Activated T-cell treated with anti-CD3 and anti-CD28 coated beads, Interleukin-2, amount 50 U/mL, for 72 hours (primary cell): Measurements from ENCODE around the gene NSMCE4A. TPM values are rescaled to one million over a fixed set of nuclear protein-coding genes. Genes with fewer than 3 reads are reported as not detected.
"Not testable (repeated sequence)": the region's sequence is repeated elsewhere in the genome, so short reads cannot be mapped to it uniquely, and the experiment has no call there.

Experiments
- ATAC-seq, 2 donors: fragments of 150-1000 bp; cut with Tn5 transposase; replicated peaks in 1 of 2; 2 replicates each; pipeline ENCODE4 v1.10.0; 2021; ENCODE audit warnings: moderate library complexity in 2 of 2, mild to moderate bottlenecking in 1 of 2
- DNase-seq, 2 donors: peaks; one replicate each; pipeline ENCODE4 v3.0.0; 2021 to 2022; ENCODE audit warnings: mixed read lengths in 1 of 2
- H3K27ac Mint-ChIP-seq: one replicate; pipeline ENCODE4 v1.8.0; 2022; ENCODE audit warnings: mild to moderate bottlenecking, moderate library complexity, mixed read lengths
- H3K27me3 Mint-ChIP-seq: one replicate; pipeline ENCODE4 v1.8.0; 2022; ENCODE audit warnings: low read depth, mixed read lengths
- H3K36me3 Mint-ChIP-seq, 2 donors: one replicate each; pipeline ENCODE4 v1.8.0; 2022; ENCODE audit warnings: mixed read lengths in 2 of 2, mild to moderate bottlenecking in 1 of 2; ENCODE audit not compliant: insufficient read depth in 2 of 2
- H3K4me1 Mint-ChIP-seq: one replicate; pipeline ENCODE4 v1.8.0; 2022; ENCODE audit warnings: low read depth, mixed read lengths
- H3K4me3 Mint-ChIP-seq, 2 donors: one replicate each; pipeline ENCODE4 v1.8.0; 2022; ENCODE audit warnings: mild to moderate bottlenecking in 2 of 2, mixed read lengths in 2 of 2, moderate library complexity in 2 of 2
- H3K9me3 Mint-ChIP-seq, 2 donors: one replicate each; pipeline ENCODE4 v1.8.0; 2022; ENCODE audit warnings: mixed read lengths in 2 of 2
- total RNA-seq, 2 donors: library from RNA; stranded (reverse); gene quantifications; one replicate each; pipeline ENCODE4 v1.2.3, GENCODE V29; 2022

The NSMCE4A gene, protein sequence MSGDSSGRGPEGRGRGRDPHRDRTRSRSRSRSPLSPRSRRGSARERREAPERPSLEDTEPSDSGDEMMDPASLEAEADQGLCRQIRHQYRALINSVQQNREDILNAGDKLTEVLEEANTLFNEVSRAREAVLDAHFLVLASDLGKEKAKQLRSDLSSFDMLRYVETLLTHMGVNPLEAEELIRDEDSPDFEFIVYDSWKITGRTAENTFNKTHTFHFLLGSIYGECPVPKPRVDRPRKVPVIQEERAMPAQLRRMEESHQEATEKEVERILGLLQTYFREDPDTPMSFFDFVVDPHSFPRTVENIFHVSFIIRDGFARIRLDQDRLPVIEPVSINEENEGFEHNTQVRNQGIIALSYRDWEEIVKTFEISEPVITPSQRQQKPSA
- 10 to 100 TPM; 49.0 to 65.2 TPM for total RNA-seq

DNA sequence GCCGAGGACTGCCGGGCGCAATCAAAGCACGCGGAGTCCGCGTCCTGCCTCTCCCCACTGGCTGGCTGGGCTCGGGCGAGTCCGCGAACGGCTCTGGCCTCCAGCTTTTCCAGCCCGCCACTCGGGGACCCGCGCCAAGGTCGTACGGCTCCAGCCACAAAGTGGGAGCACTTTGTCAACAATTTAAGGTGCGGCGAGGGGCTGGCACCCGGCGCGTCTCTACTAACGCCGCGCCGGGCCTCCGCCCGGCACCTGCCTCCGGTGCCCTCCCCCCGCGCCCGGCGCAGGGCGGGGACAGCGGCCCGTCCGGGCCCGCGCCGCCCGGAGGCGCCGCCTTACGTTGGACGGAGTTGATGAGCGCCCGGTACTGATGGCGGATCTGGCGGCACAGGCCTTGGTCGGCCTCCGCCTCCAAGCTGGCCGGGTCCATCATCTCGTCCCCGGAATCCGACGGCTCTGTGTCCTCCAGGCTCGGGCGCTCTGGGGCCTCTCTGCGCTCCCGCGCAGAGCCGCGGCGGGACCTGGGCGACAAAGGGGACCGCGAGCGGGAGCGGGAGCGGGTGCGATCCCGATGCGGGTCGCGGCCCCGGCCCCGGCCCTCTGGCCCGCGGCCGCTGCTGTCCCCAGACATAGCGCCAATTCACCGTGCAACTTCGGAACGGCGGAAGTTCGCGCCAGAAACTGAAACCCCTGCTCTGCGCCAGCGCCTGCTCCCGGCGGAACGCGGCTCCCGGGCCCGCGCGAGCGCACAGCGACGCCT, at the start of gene NSMCE4A:
TSS of gene NSMCE4A (minus strand) at position 683 of the 760 bp plus-strand sequence. CDS start at position 631, 52 bp downstream.
- H3K4me1 Mint-ChIP-seq: peaks cover 6% of the 10 kb centered on the region
- H3K27ac Mint-ChIP-seq: peak within 1 kb of the TSS; percentile 33
- H3K4me3 Mint-ChIP-seq: peak within 1 kb of the TSS; percentile 90 to 96
- DNase-seq: peak; percentile 81 to 83
- peaks cover 0 to 6% of the 10 kb centered on the region in 2 donors for H3K9me3 Mint-ChIP-seq
- peak; percentile 91 to 93 for ATAC-seq
- peaks cover 1 to 8% of the 10 kb centered on the region in 2 donors for H3K36me3 Mint-ChIP-seq
- H3K27me3 Mint-ChIP-seq: no peaks in the 10 kb centered on the region

DNA sequence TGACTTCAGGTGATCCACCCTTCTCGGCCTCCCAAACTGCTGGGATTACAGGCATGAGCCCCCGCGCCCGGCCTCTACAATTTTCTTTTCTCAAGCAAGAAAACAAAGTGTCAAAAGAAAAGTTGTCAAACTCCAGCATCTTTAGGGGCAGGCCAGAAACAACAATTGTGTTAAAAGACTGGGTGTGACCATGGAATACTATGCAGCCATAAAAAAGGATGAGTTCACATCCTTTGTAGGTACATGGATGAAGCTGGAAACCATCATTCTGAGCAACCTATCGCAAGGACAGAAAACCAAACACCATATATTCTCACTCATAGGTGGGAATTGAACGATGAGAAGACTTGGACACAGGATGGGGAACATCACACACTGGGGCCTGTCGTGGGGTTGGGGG, 48.2 kb upstream of the NSMCE4A start:
- not testable (repeated sequence) for ATAC-seq, H3K36me3 Mint-ChIP-seq, H3K27me3 Mint-ChIP-seq, H3K4me1 Mint-ChIP-seq, DNase-seq, H3K9me3 Mint-ChIP-seq, H3K27ac Mint-ChIP-seq, H3K4me3 Mint-ChIP-seq

DNA sequence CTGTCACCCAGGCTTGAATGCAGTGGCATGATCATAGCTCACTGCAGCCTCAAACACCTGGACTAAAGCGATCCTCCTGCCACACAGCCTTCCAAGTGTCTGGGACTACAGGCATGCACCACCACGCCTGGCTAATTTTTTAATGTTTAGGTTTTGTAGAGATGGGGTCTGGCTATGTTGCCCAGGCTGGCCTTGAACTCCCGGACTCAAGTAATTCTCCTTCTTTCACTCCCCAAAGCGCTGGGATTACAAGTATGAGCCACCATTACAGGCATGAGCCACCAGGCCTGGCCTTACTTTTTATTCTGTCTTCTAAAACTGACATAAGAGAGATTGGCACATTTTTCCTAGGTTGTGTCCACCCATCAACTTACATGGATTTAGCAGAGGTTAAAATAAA, 47.3 kb upstream of the NSMCE4A start:
- no peaks in the 10 kb centered on the region for H3K27me3 Mint-ChIP-seq
- H3K27ac Mint-ChIP-seq: no peak overlapping the region
- no peaks in the 10 kb centered on the region for H3K36me3 Mint-ChIP-seq
- no peaks in the 10 kb centered on the region for H3K4me1 Mint-ChIP-seq
- H3K9me3 Mint-ChIP-seq: peaks cover 0 to 2% of the 10 kb centered on the region in 2 donors
- no peak for ATAC-seq
- DNase-seq: no peak
- H3K4me3 Mint-ChIP-seq: no peak overlapping the region

DNA sequence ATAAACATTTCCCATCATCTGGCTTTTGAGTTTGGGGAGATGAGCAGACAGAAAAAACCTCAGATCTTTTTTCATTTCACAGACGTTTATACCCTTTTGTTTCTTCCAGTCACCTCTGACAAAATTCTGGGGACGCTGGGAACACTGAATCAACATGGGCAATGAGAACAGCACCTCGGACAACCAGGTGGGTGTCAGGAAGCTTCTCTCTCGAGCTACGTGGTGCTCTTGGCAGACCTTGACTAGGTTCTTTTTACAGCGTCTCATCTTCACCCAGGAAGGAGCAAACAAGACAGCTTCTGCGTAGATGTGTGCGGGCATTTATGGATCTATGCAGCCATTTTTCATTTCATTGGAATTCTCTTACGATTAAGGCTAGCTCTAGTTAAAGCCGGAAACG, 46.8 kb upstream of the NSMCE4A start:
- DNase-seq (no peak), ATAC-seq (no peak)
- H3K4me3 Mint-ChIP-seq: no peak overlapping the region
- H3K4me1 Mint-ChIP-seq: no peaks in the 10 kb centered on the region
- H3K27me3 Mint-ChIP-seq: peaks cover 4% of the 10 kb centered on the region
- H3K27ac Mint-ChIP-seq: no peak overlapping the region
- peaks cover 0 to 2% of the 10 kb centered on the region in 2 donors for H3K9me3 Mint-ChIP-seq
- H3K36me3 Mint-ChIP-seq: no peaks in the 10 kb centered on the region

DNA sequence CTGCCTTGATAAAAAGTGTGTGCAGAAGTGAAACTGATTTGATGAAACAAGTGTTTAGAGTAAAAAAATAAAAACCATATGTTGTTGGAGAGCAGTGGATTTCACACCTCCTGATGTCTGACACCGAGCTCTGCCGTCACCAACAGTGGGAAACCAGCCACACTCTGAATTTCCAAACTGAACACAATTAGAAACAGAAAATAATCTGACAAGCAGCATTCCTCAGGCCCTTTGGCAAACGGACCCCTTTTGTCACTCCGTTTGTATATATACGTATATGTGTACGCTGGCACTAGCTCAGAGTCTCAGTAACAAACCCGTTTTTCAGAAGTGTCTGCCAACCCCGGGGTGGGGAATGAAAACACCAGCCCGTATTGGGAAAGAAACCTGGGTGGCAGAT, 46.4 kb upstream of the NSMCE4A start:
- no peak overlapping the region for H3K27ac Mint-ChIP-seq
- no peak for DNase-seq
- H3K27me3 Mint-ChIP-seq: peaks cover 8% of the 10 kb centered on the region
- H3K9me3 Mint-ChIP-seq: peaks cover 0 to 2% of the 10 kb centered on the region in 2 donors
- H3K36me3 Mint-ChIP-seq: no peaks in the 10 kb centered on the region
- H3K4me1 Mint-ChIP-seq: no peaks in the 10 kb centered on the region
- no peak for ATAC-seq
- no peak overlapping the region for H3K4me3 Mint-ChIP-seq

DNA sequence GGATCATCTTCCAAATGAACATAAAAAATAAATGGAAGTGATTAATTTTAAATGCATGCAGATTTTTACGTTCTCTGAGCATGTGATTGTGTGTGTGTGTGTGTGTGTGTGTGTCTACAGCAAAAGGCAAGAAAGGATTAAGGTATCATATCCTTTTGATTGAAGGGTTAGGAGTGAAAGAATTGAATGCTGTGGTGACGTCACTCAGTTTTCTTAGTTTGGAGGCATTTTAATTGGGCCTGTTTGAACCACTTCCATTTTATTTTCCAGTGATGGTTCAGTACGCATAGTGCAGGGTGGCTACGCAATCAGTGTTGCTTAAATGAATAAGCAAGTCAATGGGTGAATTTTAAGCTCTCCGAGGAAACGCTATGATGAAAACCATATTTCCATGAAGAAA, 45.2 kb upstream of the NSMCE4A start:
- Mint-ChIP-seq H3K4me1 (no peaks in the 10 kb centered on the region), H3K27me3 (peaks cover 8% of the 10 kb centered on the region), H3K4me3 (no peak overlapping the region), H3K36me3 (no peaks in the 10 kb centered on the region), H3K9me3 (peaks cover 0 to 2% of the 10 kb centered on the region in 2 donors), H3K27ac (no peak overlapping the region)
- no peak for ATAC-seq
- DNase-seq: no peak

DNA sequence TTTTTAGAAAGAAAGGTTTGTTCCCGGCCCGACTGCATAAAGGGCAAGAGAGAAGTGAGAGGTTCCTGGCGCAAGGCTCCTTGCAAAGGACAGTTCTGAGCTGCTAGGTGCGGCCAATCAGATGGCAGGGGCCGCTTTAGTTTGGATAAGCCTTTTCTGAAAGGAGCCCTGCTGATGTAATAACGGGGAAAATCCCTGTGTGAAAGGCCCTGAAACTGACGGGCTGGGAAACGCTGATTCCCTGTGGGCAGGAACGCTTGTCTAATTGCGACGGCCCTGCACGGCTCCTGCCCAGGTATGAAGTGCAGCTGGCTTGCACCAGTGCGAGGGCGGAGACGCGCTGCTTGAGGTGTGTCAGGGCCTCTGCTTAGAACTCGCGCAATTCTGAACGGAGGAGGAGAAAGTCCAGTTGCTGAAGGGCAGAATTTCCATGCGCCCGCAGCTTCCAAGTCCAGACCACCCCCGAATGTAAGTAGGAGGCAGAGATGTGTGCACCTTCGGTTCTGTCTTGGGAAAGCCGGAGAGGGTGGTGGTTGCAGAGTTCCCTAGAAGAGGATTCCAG, 44.5 kb upstream of the NSMCE4A start:
- no peak for DNase-seq
- peaks cover 0 to 2% of the 10 kb centered on the region in 2 donors for H3K9me3 Mint-ChIP-seq
- no peak overlapping the region for H3K4me3 Mint-ChIP-seq
- ATAC-seq: no peak
- H3K27ac Mint-ChIP-seq: no peak overlapping the region
- peaks cover 8% of the 10 kb centered on the region for H3K27me3 Mint-ChIP-seq
- H3K36me3 Mint-ChIP-seq: no peaks in the 10 kb centered on the region
- H3K4me1 Mint-ChIP-seq: no peaks in the 10 kb centered on the region

DNA sequence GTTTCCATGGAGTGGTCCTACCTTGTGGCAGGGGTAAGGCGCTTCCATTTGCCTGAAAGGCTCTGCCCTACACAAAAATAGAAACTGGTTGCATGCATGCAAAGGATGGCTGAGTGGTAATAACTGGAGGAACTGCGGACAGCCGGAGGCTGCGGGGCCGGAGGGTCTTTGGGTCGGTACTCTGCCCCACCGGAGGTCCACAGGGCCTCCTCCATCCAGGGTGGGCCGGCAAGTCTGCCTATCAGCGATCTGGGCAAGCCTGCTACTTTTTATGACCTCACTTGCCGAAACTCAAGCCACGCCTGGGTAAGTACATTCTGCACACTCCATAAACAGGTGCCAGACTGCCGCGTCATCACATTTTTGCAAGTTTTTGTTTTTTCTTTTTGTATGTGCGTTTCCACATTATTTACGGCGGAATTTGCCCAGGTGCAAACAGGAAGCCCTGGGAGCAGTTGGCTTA, 44.0 kb upstream of the NSMCE4A start:
- Mint-ChIP-seq H3K27ac (no peak overlapping the region), H3K9me3 (peaks cover 0 to 2% of the 10 kb centered on the region in 2 donors), H3K4me1 (no peaks in the 10 kb centered on the region), H3K36me3 (no peaks in the 10 kb centered on the region), H3K27me3 (peaks cover 8% of the 10 kb centered on the region), H3K4me3 (no peak overlapping the region)
- no peak for ATAC-seq
- no peak for DNase-seq

DNA sequence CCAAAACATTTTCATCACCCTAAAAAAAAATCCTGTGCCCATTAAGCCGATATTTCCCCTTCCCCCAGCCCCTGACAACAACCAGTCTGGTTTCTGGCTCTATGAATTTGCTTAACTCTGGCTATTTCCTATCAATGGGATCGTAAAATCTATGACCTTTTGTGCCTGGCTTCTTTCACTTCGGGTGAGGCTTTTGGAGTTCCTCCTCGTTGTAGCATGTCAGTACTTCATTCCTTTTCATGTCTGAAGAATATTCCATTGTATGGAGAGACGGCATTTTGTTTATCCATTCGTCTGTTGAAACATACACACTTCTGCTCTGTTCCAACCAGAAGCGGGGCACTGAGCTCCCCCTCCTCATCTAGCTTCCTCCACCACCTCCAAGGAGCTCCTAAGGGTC, 43.5 kb upstream of the NSMCE4A start:
- peaks cover 8% of the 10 kb centered on the region for H3K27me3 Mint-ChIP-seq
- no peaks in the 10 kb centered on the region for H3K4me1 Mint-ChIP-seq
- peaks cover 0 to 2% of the 10 kb centered on the region in 2 donors for H3K9me3 Mint-ChIP-seq
- ATAC-seq (no peak), DNase-seq (no peak)
- no peaks in the 10 kb centered on the region for H3K36me3 Mint-ChIP-seq
- H3K27ac Mint-ChIP-seq: no peak overlapping the region
- no peak overlapping the region for H3K4me3 Mint-ChIP-seq

DNA sequence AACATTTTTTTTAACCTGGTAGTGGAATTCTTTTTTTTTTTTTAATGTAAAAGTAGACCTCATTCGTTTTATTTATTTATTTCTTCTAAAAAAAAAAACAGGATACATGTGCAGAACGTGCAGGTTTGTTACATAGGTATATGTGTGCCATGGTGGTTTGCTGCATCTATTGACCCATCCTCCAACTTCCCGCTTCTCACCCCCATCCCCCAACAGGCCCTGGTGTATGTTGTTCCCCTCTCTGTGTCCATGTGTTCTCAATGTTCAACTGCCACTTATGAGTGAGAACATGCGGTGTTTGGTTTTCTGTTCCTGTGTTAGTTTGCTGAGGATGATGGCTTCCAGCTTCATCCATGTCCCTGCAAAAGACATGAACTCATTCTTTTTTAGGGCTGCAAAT, 42.9 kb upstream of the NSMCE4A start:
- DNase-seq, H3K27ac Mint-ChIP-seq, H3K9me3 Mint-ChIP-seq, H3K27me3 Mint-ChIP-seq, H3K4me3 Mint-ChIP-seq, H3K36me3 Mint-ChIP-seq, H3K4me1 Mint-ChIP-seq, ATAC-seq: not testable (repeated sequence)

DNA sequence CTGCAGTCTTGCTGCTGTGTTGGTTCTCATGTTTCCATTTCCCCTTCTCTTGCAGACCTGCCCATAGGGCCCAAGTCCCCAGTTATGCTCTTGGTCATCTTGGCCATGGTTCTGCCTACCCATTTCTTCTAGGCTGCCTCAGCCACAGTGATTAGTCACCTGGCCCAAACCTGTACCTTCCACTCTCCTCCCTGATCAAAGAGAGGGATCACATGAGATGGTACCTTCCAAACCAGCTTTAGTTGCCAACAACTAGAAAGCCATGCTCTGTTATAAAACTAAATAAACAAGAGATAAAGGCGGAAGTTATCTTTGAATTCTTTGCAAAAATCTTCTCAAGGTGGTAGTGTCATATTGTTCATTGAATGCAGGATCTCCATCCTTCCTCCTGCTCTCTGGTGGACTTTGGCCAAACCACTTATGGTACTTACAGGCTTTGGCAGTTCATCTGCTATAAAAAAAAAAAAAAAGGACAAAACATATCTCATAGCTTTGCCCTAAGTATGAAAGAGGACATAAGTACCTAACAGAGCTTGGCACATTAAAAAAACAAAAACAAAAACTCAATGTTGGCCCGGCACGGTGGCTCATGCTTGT, 39.7 kb upstream of the NSMCE4A start:
- no peak overlapping the region for H3K4me3 Mint-ChIP-seq
- H3K27ac Mint-ChIP-seq: no peak overlapping the region
- H3K9me3 Mint-ChIP-seq: no peaks in the 10 kb centered on the region
- DNase-seq (no peak), ATAC-seq (no peak)
- no peaks in the 10 kb centered on the region for H3K4me1 Mint-ChIP-seq
- H3K36me3 Mint-ChIP-seq: no peaks in the 10 kb centered on the region
- peaks cover 20% of the 10 kb centered on the region for H3K27me3 Mint-ChIP-seq

DNA sequence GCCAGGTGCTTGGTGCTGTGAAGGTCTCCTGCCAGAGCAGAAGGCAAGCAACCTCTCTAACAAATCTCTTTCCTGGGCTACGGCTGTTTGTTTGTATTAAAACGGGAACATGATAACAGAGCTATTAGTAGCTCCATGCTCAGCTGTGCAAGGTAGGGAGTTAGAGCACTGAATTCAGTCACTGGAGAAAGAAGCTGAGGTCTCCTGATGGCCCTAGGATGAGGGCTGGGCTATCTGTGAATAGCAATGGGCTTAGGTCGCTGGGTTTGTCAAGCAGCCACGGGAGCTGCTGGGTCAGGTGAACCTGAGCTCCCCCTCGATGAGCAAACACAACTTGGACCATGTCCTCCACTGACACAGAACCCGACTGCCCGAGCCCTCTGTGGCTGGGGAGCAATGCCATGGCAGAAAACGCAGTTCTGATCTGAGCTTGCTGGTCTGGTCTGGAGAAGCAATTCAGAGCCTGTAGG, 38.3 kb upstream of the NSMCE4A start:
- Mint-ChIP-seq H3K27ac (no peak overlapping the region), H3K36me3 (no peaks in the 10 kb centered on the region), H3K27me3 (peaks cover 20% of the 10 kb centered on the region), H3K4me3 (no peak overlapping the region), H3K9me3 (no peaks in the 10 kb centered on the region), H3K4me1 (no peaks in the 10 kb centered on the region)
- ATAC-seq (no peak), DNase-seq (no peak)

DNA sequence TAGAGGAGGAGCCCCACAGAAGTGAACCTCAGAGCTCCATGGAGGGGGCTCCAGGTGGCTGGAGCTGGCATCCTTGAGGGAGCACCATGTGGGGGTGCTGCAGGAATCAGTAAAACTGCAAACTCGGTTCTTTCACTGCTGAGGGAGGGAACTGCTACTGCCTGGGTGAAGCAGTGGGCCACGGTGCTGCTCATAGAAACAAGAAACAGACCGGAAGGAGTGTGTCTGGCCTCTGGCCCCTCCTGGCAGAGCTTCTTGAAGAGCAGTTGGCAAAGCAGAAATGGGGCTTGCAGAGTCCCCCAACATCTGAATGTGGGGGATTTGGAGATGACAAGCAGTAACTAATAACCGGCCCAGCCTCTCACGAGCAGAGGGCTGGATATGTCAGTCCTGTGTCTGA, 37.7 kb upstream of the NSMCE4A start:
- H3K4me1 Mint-ChIP-seq: no peaks in the 10 kb centered on the region
- H3K4me3 Mint-ChIP-seq: no peak overlapping the region
- no peak for DNase-seq
- H3K27me3 Mint-ChIP-seq: peaks cover 20% of the 10 kb centered on the region
- no peaks in the 10 kb centered on the region for H3K36me3 Mint-ChIP-seq
- no peak for ATAC-seq
- no peak overlapping the region for H3K27ac Mint-ChIP-seq
- no peaks in the 10 kb centered on the region for H3K9me3 Mint-ChIP-seq
